Transverse colon (tissue), 4 donors: ENCODE measurements around the gene CLSTN2. TPM values are rescaled to one million over a fixed set of nuclear protein-coding genes. Genes with fewer than 3 reads are reported as not detected.

Experiments used
- DNase-seq: peaks from one replicate; pipeline ENCODE4 v3.0.0-alpha.2; 2019
- H3K27ac ChIP-seq, 4 donors: fragments of 200-600 bp; sonication (generic); 2 replicates each; pipeline ENCODE4 v1.5.1; 2016 to 2018; ENCODE audit warnings: inconsistent platforms in 4 of 4
- H3K27me3 ChIP-seq: fragments of 200-600 bp; sonication (generic); 2 replicates; pipeline ENCODE4 v1.5.1; 2017; ENCODE audit warnings: inconsistent platforms
- H3K36me3 ChIP-seq, 4 donors: fragments of 200-600 bp; sonication (generic); 2 replicates each; pipeline ENCODE4 v1.5.1; 2017 to 2019; ENCODE audit warnings: inconsistent platforms in 4 of 4
- H3K4me1 ChIP-seq, 4 donors: fragments of 200-600 bp; sonication (generic); 2 replicates each; pipeline ENCODE4 v1.5.1; 2017 to 2020; ENCODE audit warnings: inconsistent platforms in 4 of 4
- H3K4me3 ChIP-seq, 4 donors: fragments of 200-600 bp; sonication (generic); 1 replicate in 1 of 4; 2 replicates in 3 of 4; pipeline versions ENCODE4 v1.5.1 to v1.6.1; 2017 to 2019; ENCODE audit warnings: inconsistent platforms in 4 of 4
- H3K9me3 ChIP-seq, 2 donors: fragments of 200-600 bp; sonication (generic); 2 replicates each; pipeline ENCODE4 v1.5.1; 2017 to 2019; ENCODE audit warnings: inconsistent platforms in 2 of 2
- CTCF ChIP-seq, 5 experiments: fragments of 200-600 bp in 3 of 5; fragments of 450-650 bp in 2 of 5; sonication (generic) in 3 of 5; IDR thresholded peaks; 1 replicate in 2 of 5; 2 replicates in 3 of 5; pipeline ENCODE4 v1.5.1; 2016 to 2017; ENCODE audit warnings: antibody characterized with exemption in 5 of 5, inconsistent platforms in 3 of 5, mild to moderate bottlenecking in 2 of 5, moderate library complexity in 1 of 5
- EP300 ChIP-seq: sonication (generic); formaldehyde crosslinking; IDR thresholded peaks from one replicate; pipeline ENCODE4 v1.6.1; 2017; ENCODE audit warnings: antibody characterized with exemption, low read depth
- POLR2A ChIP-seq: fragments of 450-650 bp; IDR thresholded peaks from one replicate; pipeline ENCODE4 v1.6.1; 2016; ENCODE audit warnings: antibody characterized with exemption, mild to moderate bottlenecking, moderate library complexity
- POLR2AphosphoS5 ChIP-seq, 3 donors: sonication (generic); formaldehyde crosslinking; IDR thresholded peaks; one replicate each; pipeline ENCODE4 v1.6.1; 2016; ENCODE audit warnings: antibody characterized with exemption in 3 of 3
- WGBS, 2 donors: methylation state at CpG; one replicate each; pipeline ENCODE4 v1.1.5; 2018; ENCODE audit warnings: low coverage in 1 of 2; 5-methylcytosine and 5-hydroxymethylcytosine counted together
- in situ Hi-C, 4 donors: fragments of 200-750 bp; cut with MboI; loops; one replicate each; pipeline versions ENCODE4 v1.15.0 to v1.15.1; 2017; ENCODE audit warnings: low sequenced_read_pairs in 3 of 4, low pct_ligation_motif_present in 1 of 4, low pct_unique_long_range_greater_than_20kb in 1 of 4
- intact Hi-C: fragments of 100-400 bp; cut with DNase I; formaldehyde crosslinking; loops from one replicate; pipeline ENCODE4 v1.15.1; 2023; ENCODE audit warnings: low total_unique reads
- total RNA-seq, 4 donors: library from RNA; depleted of rRNA; stranded (reverse); fragments of >200 nt; gene quantifications; one replicate each; pipeline ENCODE4 v1.1.0, GENCODE V29; 2016

Gene CLSTN2
- total RNA-seq, 4 donors from 2014 or later = 0.60 to 9.0 (median 2.2) TPM

- no peaks in the 10 kb centered on the region for H3K36me3 ChIP-seq
- in situ Hi-C loops (no loop called here), intact Hi-C loops (no loop called here)
- 70 to 79% methylated on average over 1 to 2 of the region's 2 CpGs for WGBS, 2 donors
- H3K27ac ChIP-seq = no peak overlapping the region
- TF ChIP-seq POLR2A = no peak
- H3K9me3 ChIP-seq = no peaks in the 10 kb centered on the region
- no peaks in the 10 kb centered on the region for H3K27me3 ChIP-seq
- H3K4me1 ChIP-seq = no peaks in the 10 kb centered on the region
- DNase-seq = no peak
- no peak overlapping the region for H3K4me3 ChIP-seq
Observed at GRCh38 chr3:140198242-140198641, 263.3 kb downstream of the CLSTN2 start.

GRCh38 chr3:140199008-140199407, 264.0 kb downstream of the CLSTN2 start:
- H3K4me3 ChIP-seq = no peak overlapping the region
- TF ChIP-seq POLR2AphosphoS5 (IDR thresholded peaks at IDR 0.05) (no peak), CTCF (IDR thresholded peaks at IDR 0.05) (no peak), POLR2A (no peak), EP300 (no peak)
- H3K27me3 ChIP-seq = no peaks in the 10 kb centered on the region
- intact Hi-C loops (no loop called here), in situ Hi-C loops (no loop called here)
- H3K4me1 ChIP-seq = no peaks in the 10 kb centered on the region
- no peak for DNase-seq
- H3K27ac ChIP-seq = no peak overlapping the region
- no peaks in the 10 kb centered on the region for H3K9me3 ChIP-seq
- no peaks in the 10 kb centered on the region for H3K36me3 ChIP-seq
- 83% methylated on average over 2 of the region's 2 CpGs; no CpG with 5 or more reads in 1 of the 2 donors for WGBS, 2 donors

DNA sequence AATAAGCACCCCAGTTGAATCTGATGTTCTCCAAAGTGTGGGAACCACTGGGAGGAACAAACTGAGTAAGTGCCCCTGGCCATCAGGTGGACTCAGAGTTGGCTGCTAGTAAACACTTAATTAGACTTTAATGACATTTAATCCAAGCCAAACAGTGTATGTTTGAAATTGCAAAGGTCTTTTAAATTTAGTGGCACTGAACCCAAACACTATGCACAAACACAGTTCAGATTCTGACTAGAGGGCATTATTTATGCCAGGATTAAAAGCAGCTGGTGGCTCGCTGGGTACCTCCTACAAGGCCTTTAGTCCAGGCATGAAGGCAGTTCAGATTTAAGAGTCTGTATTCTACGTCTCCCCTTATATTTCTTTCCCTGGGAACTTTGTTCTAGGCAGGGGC, 264.8 kb downstream of the CLSTN2 start:
- H3K9me3 ChIP-seq = no peaks in the 10 kb centered on the region
- DNase-seq = no peak
- no peaks in the 10 kb centered on the region for H3K4me1 ChIP-seq
- no peaks in the 10 kb centered on the region for H3K27me3 ChIP-seq
- intact Hi-C loops = no loop called here
- H3K4me3 ChIP-seq = no peak overlapping the region
- H3K36me3 ChIP-seq = no peaks in the 10 kb centered on the region
- WGBS, 2 donors = 43 to 74% methylated on average over 1 to 2 of the region's 2 CpGs
- in situ Hi-C loops = no loop called here
- no peak for TF ChIP-seq POLR2A
- H3K27ac ChIP-seq = no peak overlapping the region

GRCh38 chr3:140203510-140203909, 268.5 kb downstream of the CLSTN2 start:
- Histone ChIP-seq H3K4me1 (no peaks in the 10 kb centered on the region), H3K27me3 (no peaks in the 10 kb centered on the region), H3K9me3 (no peaks in the 10 kb centered on the region), H3K27ac (no peak overlapping the region), H3K36me3 (no peaks in the 10 kb centered on the region), H3K4me3 (no peak overlapping the region)
- TF ChIP-seq POLR2A (no peak), POLR2AphosphoS5 (IDR thresholded peaks at IDR 0.05) (no peak), EP300 (no peak), CTCF (IDR thresholded peaks at IDR 0.05) (no peak)
- WGBS, 2 donors = 66 to 73% methylated on average over 4 of the region's 4 CpGs
- intact Hi-C loops = no loop called here
- DNase-seq = no peak
- in situ Hi-C loops = no loop called here

DNA sequence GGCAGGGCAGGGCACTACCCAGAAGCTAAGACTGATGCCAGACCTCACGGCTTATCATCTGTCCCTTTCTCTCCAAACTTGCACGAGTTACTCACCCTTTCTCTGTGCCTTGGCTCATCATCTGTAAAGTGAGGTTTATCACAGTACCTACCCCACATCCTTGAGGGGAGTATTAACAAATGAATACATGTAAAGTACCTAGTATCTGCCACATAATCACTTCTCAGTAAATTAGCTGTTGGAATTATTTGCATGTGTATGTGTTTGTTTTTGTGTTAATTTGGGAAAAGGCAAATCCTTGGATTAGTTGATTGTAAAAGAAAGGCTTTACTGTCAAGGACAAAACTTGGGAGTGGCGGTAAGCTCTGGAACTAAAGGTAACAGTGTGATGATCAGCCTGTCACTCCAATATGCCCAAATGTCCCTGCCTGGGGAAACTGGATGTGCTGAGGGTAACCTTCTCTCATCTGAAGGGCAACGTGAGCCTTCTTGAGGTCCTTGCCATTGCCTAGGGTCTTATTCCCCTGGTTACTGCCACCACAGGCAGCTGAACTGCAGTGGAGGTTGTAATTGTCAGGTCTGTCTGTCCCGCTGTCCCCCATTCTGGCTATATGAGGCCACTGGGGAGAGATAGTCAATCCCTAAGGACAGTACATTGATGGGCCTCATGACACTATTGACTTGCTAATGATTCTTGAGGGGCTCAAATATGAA, 269.4 kb downstream of the CLSTN2 start:
- no peak for DNase-seq
- no peak overlapping the region for H3K4me3 ChIP-seq
- intact Hi-C loops = no loop called here
- WGBS, 2 donors = 45 to 59% methylated on average over 3 to 5 of the region's 5 CpGs
- TF ChIP-seq POLR2AphosphoS5 (IDR thresholded peaks at IDR 0.05) (no peak), POLR2A (no peak), CTCF (IDR thresholded peaks at IDR 0.05) (no peak), EP300 (no peak)
- in situ Hi-C loops = no loop called here
- H3K27me3 ChIP-seq = no peaks in the 10 kb centered on the region
- no peaks in the 10 kb centered on the region for H3K4me1 ChIP-seq
- no peak overlapping the region for H3K27ac ChIP-seq
- H3K9me3 ChIP-seq = no peaks in the 10 kb centered on the region
- H3K36me3 ChIP-seq = no peaks in the 10 kb centered on the region
